Nephron progenitor cell (in vitro differentiated cells): ENCODE measurements around the gene IFNA1.
A peak's percentile ranks its signal among the peaks of the same experiment; 100 is the strongest.

Experiments used
- DNase-seq: peaks from one replicate; pipeline ENCODE4 v3.0.0; 2021
- H3K27ac Mint-ChIP-seq: 2 replicates; pipeline ENCODE4 v1.8.0; 2021; ENCODE audit warnings: mild to moderate bottlenecking, moderate library complexity, mixed read lengths
- H3K27me3 Mint-ChIP-seq: 2 replicates; pipeline ENCODE4 v1.8.0; 2021; ENCODE audit warnings: mild to moderate bottlenecking, low read depth, mixed read lengths; ENCODE audit not compliant: poor library complexity
- H3K36me3 Mint-ChIP-seq: 2 replicates; pipeline ENCODE4 v1.8.0; 2021; ENCODE audit warnings: low read depth, mixed read lengths
- H3K4me1 Mint-ChIP-seq: 2 replicates; pipeline ENCODE4 v1.8.0; 2021; ENCODE audit warnings: mixed read lengths
- H3K4me3 Mint-ChIP-seq: 2 replicates; pipeline ENCODE4 v1.8.0; 2021; ENCODE audit warnings: mild to moderate bottlenecking, moderate library complexity, mixed read lengths
- H3K9me3 Mint-ChIP-seq: 2 replicates; pipeline ENCODE4 v1.8.0; 2021; ENCODE audit warnings: mild to moderate bottlenecking, moderate library complexity, mixed read lengths
- CTCF ChIP-seq: fragments of 200-600 bp; sonication (generic); IDR thresholded peaks from 2 replicates; pipeline ENCODE4 v1.5.0; 2021; ENCODE audit warnings: antibody characterized with exemption

The IFNA1 gene

GRCh38 chr9:21402386-21403251 is 37.6 kb upstream of the IFNA1 start:
- peak overlapping the region; percentile 91 for H3K4me3 Mint-ChIP-seq
- peak; percentile 7 for TF ChIP-seq CTCF
- peaks cover 17% of the 10 kb centered on the region for H3K4me1 Mint-ChIP-seq
- H3K27me3 Mint-ChIP-seq: peaks cover 51% of the 10 kb centered on the region
- peak; percentile 59 for DNase-seq
- no peaks in the 10 kb centered on the region for H3K36me3 Mint-ChIP-seq
- peaks cover 4% of the 10 kb centered on the region for H3K9me3 Mint-ChIP-seq
- H3K27ac Mint-ChIP-seq: no peak overlapping the region

GRCh38 chr9:21404146-21404545 is 36.1 kb upstream of the IFNA1 start:
- no peaks in the 10 kb centered on the region for H3K36me3 Mint-ChIP-seq
- H3K27ac Mint-ChIP-seq: no peak overlapping the region
- peaks cover 4% of the 10 kb centered on the region for H3K9me3 Mint-ChIP-seq
- DNase-seq: no peak
- no peak for TF ChIP-seq CTCF
- peaks cover 44% of the 10 kb centered on the region for H3K27me3 Mint-ChIP-seq
- peaks cover 17% of the 10 kb centered on the region for H3K4me1 Mint-ChIP-seq
- no peak overlapping the region for H3K4me3 Mint-ChIP-seq

- H3K27me3 Mint-ChIP-seq: peaks cover 9% of the 10 kb centered on the region
- H3K27ac Mint-ChIP-seq: no peak within 1 kb of the TSS
- no peak within 1 kb of the TSS for H3K4me3 Mint-ChIP-seq
- H3K4me1 Mint-ChIP-seq: peaks cover 18% of the 10 kb centered on the region
- H3K9me3 Mint-ChIP-seq: no peaks in the 10 kb centered on the region
- TF ChIP-seq CTCF: no peak
- no peak for DNase-seq
- H3K36me3 Mint-ChIP-seq: no peaks in the 10 kb centered on the region
Observed at GRCh38 chr9:21408817-21409216, 31.4 kb upstream of the IFNA1 start, which contains the start of gene IFNA8. TSS of gene IFNA8 (plus strand) at chr9:21409117. CDS start at chr9:21409177, 60 bp downstream.

GRCh38 chr9:21412107-21412506 is 28.1 kb upstream of the IFNA1 start:
- Mint-ChIP-seq H3K4me1 (peaks cover 16% of the 10 kb centered on the region), H3K27ac (no peak overlapping the region), H3K36me3 (no peaks in the 10 kb centered on the region), H3K4me3 (no peak overlapping the region), H3K9me3 (no peaks in the 10 kb centered on the region), H3K27me3 (peaks cover 5% of the 10 kb centered on the region)
- no peak for TF ChIP-seq CTCF
- no peak for DNase-seq

- no peak overlapping the region for H3K4me3 Mint-ChIP-seq
- DNase-seq: no peak
- no peak overlapping the region for H3K27ac Mint-ChIP-seq
- no peaks in the 10 kb centered on the region for H3K9me3 Mint-ChIP-seq
- peaks cover 15% of the 10 kb centered on the region for H3K4me1 Mint-ChIP-seq
- no peak for TF ChIP-seq CTCF
- no peaks in the 10 kb centered on the region for H3K36me3 Mint-ChIP-seq
- H3K27me3 Mint-ChIP-seq: peaks cover 3% of the 10 kb centered on the region
Observed at GRCh38 chr9:21413151-21413550, 27.1 kb upstream of the IFNA1 start.

GRCh38 chr9:21413624-21414023 is 26.6 kb upstream of the IFNA1 start:
- no peak overlapping the region for H3K27ac Mint-ChIP-seq
- no peak overlapping the region for H3K4me3 Mint-ChIP-seq
- peaks cover 3% of the 10 kb centered on the region for H3K27me3 Mint-ChIP-seq
- no peaks in the 10 kb centered on the region for H3K36me3 Mint-ChIP-seq
- peak; percentile 9 for TF ChIP-seq CTCF
- no peak for DNase-seq
- H3K4me1 Mint-ChIP-seq: peaks cover 15% of the 10 kb centered on the region
- H3K9me3 Mint-ChIP-seq: no peaks in the 10 kb centered on the region
